GM23248 (cell line): ENCODE data around the gene TRAF1.

ENCODE experiments used
- EZH2 ChIP-seq: fragments of 200-600 bp; sonication (generic); IDR thresholded peaks from 2 replicates; pipeline ENCODE4 v1.6.1; 2018; ENCODE audit warnings: antibody characterized with exemption, mild to moderate bottlenecking; ENCODE audit not compliant: insufficient read depth, poor library complexity, severe bottlenecking
- EZH2phosphoT487 ChIP-seq: fragments of 200-600 bp; sonication (generic); IDR thresholded peaks from 2 replicates; pipeline ENCODE4 v1.6.1; 2018; ENCODE audit warnings: antibody characterized with exemption, moderate library complexity, mild to moderate bottlenecking, low read depth; ENCODE audit not compliant: insufficient read depth

DNA sequence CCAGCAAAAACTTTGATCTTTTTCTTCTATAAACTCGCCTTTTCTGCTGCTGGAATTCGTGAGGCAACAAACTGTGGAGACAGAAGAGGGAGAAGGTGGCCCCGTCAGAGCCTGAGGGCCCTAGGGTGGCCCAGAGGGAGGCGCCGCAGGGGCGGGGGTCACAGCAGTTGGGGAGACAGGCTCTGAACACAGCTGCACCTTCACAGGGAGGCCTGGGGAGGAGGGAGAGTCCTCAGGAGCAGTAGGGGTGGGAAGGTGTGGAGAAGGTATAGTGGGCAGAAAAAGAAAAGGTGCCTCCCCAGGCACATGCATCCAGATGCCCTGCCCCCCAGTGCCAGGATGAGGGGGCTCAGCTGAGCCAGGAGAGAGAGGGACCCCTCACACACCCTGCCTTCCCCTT lies 64.7 kb downstream of the TRAF1 start:
- TF ChIP-seq EZH2phosphoT487 (no peak), EZH2 (no peak)
